ENCODE results near the gene SPIN1. TPM values are rescaled to one million over a fixed set of nuclear protein-coding genes. Genes with fewer than 3 reads are reported as not detected.
A peak's percentile ranks its signal among the peaks of the same experiment; 100 is the strongest.
"Not testable (repeated sequence)": the region's sequence is repeated elsewhere in the genome, so short reads cannot be mapped to it uniquely, and the experiment has no call there.

The SPIN1 gene
- total RNA-seq (2014; rRNA removed; shearing (Covaris generic)), result 63.5 and 75.9 TPM in 2 replicates

GRCh38 chr9:88388203-88388885, at the start of gene SPIN1:
Gene SPIN1 (plus strand): TSS chr9:88388444. CDS start chr9:88426540, 38,096 bp downstream.
- peak; percentile 62 for DNase-seq (ENCODE audit: low read depth)

GRCh38 chr9:88339317-88339716, 48.9 kb upstream of the SPIN1 start:
- no peak for DNase-seq (ENCODE audit: low read depth)

GRCh38 chr9:88342246-88342645, 46.0 kb upstream of the SPIN1 start:
- DNase-seq (ENCODE audit: low read depth), result peak; percentile 22

GRCh38 chr9:88344013-88344412, 44.2 kb upstream of the SPIN1 start:
- no peak for DNase-seq (ENCODE audit: low read depth)

- DNase-seq (ENCODE audit: low read depth), result not testable (repeated sequence)
Observed at GRCh38 chr9:88350354-88350753, 37.9 kb upstream of the SPIN1 start.

GRCh38 chr9:88355166-88355565, 33.1 kb upstream of the SPIN1 start:
- DNase-seq (ENCODE audit: low read depth), result peak; percentile 37

- not testable (repeated sequence) for DNase-seq (ENCODE audit: low read depth)
Observed at GRCh38 chr9:88357250-88357649, 31.0 kb upstream of the SPIN1 start.

GRCh38 chr9:88358723-88359122, 29.5 kb upstream of the SPIN1 start:
- no peak for DNase-seq (ENCODE audit: low read depth)

GRCh38 chr9:88359974-88360373, 28.3 kb upstream of the SPIN1 start:
- DNase-seq (ENCODE audit: low read depth), result no peak

- no peak for DNase-seq (ENCODE audit: low read depth)
Observed at GRCh38 chr9:88362681-88363080, 25.6 kb upstream of the SPIN1 start.

GRCh38 chr9:88363661-88364060, 24.6 kb upstream of the SPIN1 start:
- DNase-seq (ENCODE audit: low read depth), result no peak

GRCh38 chr9:88364706-88365105, 23.5 kb upstream of the SPIN1 start:
- DNase-seq (ENCODE audit: low read depth), result no peak

- DNase-seq (ENCODE audit: low read depth), result peak; percentile 88
Observed at GRCh38 chr9:88370346-88370745, 17.9 kb upstream of the SPIN1 start.

- DNase-seq (ENCODE audit: low read depth), result peak; percentile 8
Observed at GRCh38 chr9:88372103-88372654, 16.1 kb upstream of the SPIN1 start.

- DNase-seq (ENCODE audit: low read depth), result peak; percentile 17
Observed at GRCh38 chr9:88373045-88373444, 15.2 kb upstream of the SPIN1 start.

- DNase-seq (ENCODE audit: low read depth), result no peak
Observed at GRCh38 chr9:88378317-88378716, 9.9 kb upstream of the SPIN1 start.

- no peak for DNase-seq (ENCODE audit: low read depth)
Observed at GRCh38 chr9:88379352-88379751, 8.9 kb upstream of the SPIN1 start.

GRCh38 chr9:88380118-88380517, 8.1 kb upstream of the SPIN1 start:
- DNase-seq (ENCODE audit: low read depth), result no peak

- DNase-seq (ENCODE audit: low read depth), result not testable (repeated sequence)
Observed at GRCh38 chr9:88381322-88381721, 6.9 kb upstream of the SPIN1 start.

GRCh38 chr9:88383176-88383575, 5.1 kb upstream of the SPIN1 start:
- DNase-seq (ENCODE audit: low read depth), result no peak

GRCh38 chr9:88386137-88386536, 2.1 kb upstream of the SPIN1 start:
- DNase-seq (ENCODE audit: low read depth), result not testable (repeated sequence)

GRCh38 chr9:88387036-88387551, 1.1 kb upstream of the SPIN1 start:
- no peak for DNase-seq (ENCODE audit: low read depth)

GRCh38 chr9:88387552-88388202, 567 bp upstream of the SPIN1 start:
- DNase-seq (ENCODE audit: low read depth), result peak; percentile 45

All from RPMI7951 (cell line).